Measurements from ENCODE around the gene NHSL1.

GRCh38 chr6:138377844-138378243 lies 121.5 kb downstream of the NHSL1 start, which contains the start of gene SMIM28:
- TF ChIP-seq KDM2B (CRISPR knock-in tag; IDR thresholded peaks at IDR 0.05) (no peak), KDM4B (IDR thresholded peaks at IDR 0.05; ENCODE audit: borderline replicate concordance in 2 of 2, low read depth in 1 of 2) (no peak), ARID2 (IDR thresholded peaks at IDR 0.05) (no peak), USF2 (CRISPR knock-in tag; IDR thresholded peaks at IDR 0.05) (no peak), THRB (CRISPR knock-in tag; conservative IDR thresholded peaks at IDR 0.05) (no peak), CREB1 (IDR thresholded peaks at IDR 0.05) (no peak), CREB1 (CRISPR knock-in tag; IDR thresholded peaks at IDR 0.05) (no peak), ZFP1 (CRISPR knock-in tag; IDR thresholded peaks at IDR 0.05) (no peak), TAL1 (IDR thresholded peaks at IDR 0.05) (no peak), TCF7 (IDR thresholded peaks at IDR 0.05; ENCODE audit: borderline replicate concordance) (no peak)

All from K562 (cell line).